HEK293 (cell line): ENCODE results near the gene COL13A1.

Experiments
- CTCF ChIA-PET: fragments of 350-600 bp; formaldehyde crosslinking; extraction: SDS; loops from one replicate; lab custom pipeline; 2021; ENCODE audit warnings: antibody characterized with exemption; lab: Yijun Ruan, JAX
- POLR2A ChIA-PET: fragments of 300-600 bp; formaldehyde crosslinking; extraction: SDS; loops from one replicate; lab custom pipeline; 2020; ENCODE audit warnings: antibody characterized with exemption, inconsistent platforms; lab: Yijun Ruan, JAX
- H3K27ac ChIP-seq: fragments of 200-500 bp; sonication (Bioruptor generic); 2 replicates; pipeline ENCODE4 v1.5.1; 2014; ENCODE audit warnings: low read depth, low read length, control low read depth, inconsistent platforms; ENCODE audit errors: extremely low read depth
- H3K36me3 ChIP-seq, 2 experiments: fragments of 200-500 bp in 1 of 2; sonication (Bioruptor generic) in 1 of 2; 1 replicate in 1 of 2; 2 replicates in 1 of 2; pipeline ENCODE4 v1.5.1; 2014 to 2017; ENCODE audit warnings: inconsistent platforms in 2 of 2, low read length in 2 of 2; ENCODE audit not compliant: control insufficient read depth in 2 of 2, insufficient read depth in 1 of 2
- H3K4me1 ChIP-seq: fragments of 200-500 bp; sonication (Bioruptor generic); 2 replicates; pipeline ENCODE4 v1.5.1; 2014; ENCODE audit warnings: mild to moderate bottlenecking, low read length, inconsistent platforms; ENCODE audit not compliant: control insufficient read depth, insufficient read depth
- H3K4me3 ChIP-seq: 2 replicates; pipeline ENCODE4 v1.5.1; 2011; ENCODE audit warnings: low read depth, mild to moderate bottlenecking, control low read depth, low read length, moderate library complexity
- H3K9me3 ChIP-seq: fragments of 200-500 bp; sonication (Bioruptor generic); 2 replicates; pipeline ENCODE4 v1.5.1; 2014; ENCODE audit warnings: low read depth, low read length, inconsistent platforms; ENCODE audit not compliant: control insufficient read depth, insufficient read depth
- CTCF ChIP-seq: fragments of 450-650 bp; formaldehyde crosslinking; IDR thresholded peaks from 2 replicates; pipeline ENCODE4 v1.5.1; 2016; ENCODE audit warnings: missing biosample characterization, missing genetic modification characterization
- EGR2 ChIP-seq: fragments of 450-650 bp; formaldehyde crosslinking; IDR thresholded peaks from 2 replicates; pipeline ENCODE4 v1.5.1; 2016; ENCODE audit warnings: low read depth, missing biosample characterization, missing genetic modification characterization
- FEZF1 ChIP-seq: fragments of 450-650 bp; formaldehyde crosslinking; IDR thresholded peaks from 2 replicates; pipeline ENCODE4 v1.5.1; 2016; ENCODE audit warnings: missing biosample characterization, missing genetic modification characterization
- GFI1B ChIP-seq: fragments of 450-650 bp; formaldehyde crosslinking; IDR thresholded peaks from 2 replicates; pipeline ENCODE4 v1.5.1; 2016; ENCODE audit warnings: missing biosample characterization, missing genetic modification characterization
- GLIS1 ChIP-seq: fragments of 450-650 bp; formaldehyde crosslinking; IDR thresholded peaks from 2 replicates; pipeline ENCODE4 v1.5.1; 2016; ENCODE audit warnings: missing biosample characterization, missing genetic modification characterization
- OSR2 ChIP-seq: fragments of 450-650 bp; formaldehyde crosslinking; IDR thresholded peaks from 2 replicates; pipeline ENCODE4 v1.5.1; 2016; ENCODE audit warnings: missing biosample characterization, missing genetic modification characterization
- PRDM4 ChIP-seq: fragments of 450-650 bp; formaldehyde crosslinking; IDR thresholded peaks from 2 replicates; pipeline ENCODE4 v1.5.1; 2017; ENCODE audit warnings: missing biosample characterization, missing genetic modification characterization
- PRDM6 ChIP-seq: fragments of 450-650 bp; formaldehyde crosslinking; IDR thresholded peaks from 2 replicates; pipeline ENCODE4 v1.5.1; 2017; ENCODE audit warnings: missing biosample characterization, missing genetic modification characterization
- TCF7L2 ChIP-seq: IDR thresholded peaks from 2 replicates; pipeline ENCODE4 v1.6.1; 2011; ENCODE audit warnings: low read depth, mild to moderate bottlenecking, inconsistent platforms, low read length, moderate library complexity, borderline replicate concordance
- ZBTB10 ChIP-seq: fragments of 450-650 bp; formaldehyde crosslinking; IDR thresholded peaks from 2 replicates; pipeline ENCODE4 v1.5.1; 2016; ENCODE audit warnings: missing biosample characterization, missing genetic modification characterization
- ZBTB17 ChIP-seq: fragments of 450-650 bp; formaldehyde crosslinking; IDR thresholded peaks from 2 replicates; pipeline ENCODE4 v1.5.1; 2016; ENCODE audit warnings: missing biosample characterization, missing genetic modification characterization
- ZIC2 ChIP-seq: fragments of 450-650 bp; formaldehyde crosslinking; IDR thresholded peaks from 2 replicates; pipeline ENCODE4 v1.5.1; 2016; ENCODE audit warnings: missing biosample characterization, missing genetic modification characterization
- ZNF112 ChIP-seq: fragments of 450-650 bp; formaldehyde crosslinking; IDR thresholded peaks from 2 replicates; pipeline ENCODE4 v1.5.0; 2017; ENCODE audit warnings: missing biosample characterization, missing genetic modification characterization
- ZNF121 ChIP-seq: fragments of 450-650 bp; formaldehyde crosslinking; IDR thresholded peaks from 2 replicates; pipeline ENCODE4 v1.5.1; 2016; ENCODE audit warnings: missing biosample characterization, missing genetic modification characterization
- ZNF2 ChIP-seq: fragments of 450-650 bp; formaldehyde crosslinking; IDR thresholded peaks from 2 replicates; pipeline ENCODE4 v1.5.1; 2016; ENCODE audit warnings: missing biosample characterization, missing genetic modification characterization
- ZNF223 ChIP-seq: fragments of 450-650 bp; formaldehyde crosslinking; IDR thresholded peaks from 2 replicates; pipeline ENCODE4 v1.5.1; 2016; ENCODE audit warnings: missing biosample characterization, missing genetic modification characterization
- ZNF394 ChIP-seq: fragments of 450-650 bp; formaldehyde crosslinking; IDR thresholded peaks from 2 replicates; pipeline ENCODE4 v1.5.1; 2016; ENCODE audit warnings: missing biosample characterization, missing genetic modification characterization, mild to moderate bottlenecking, moderate library complexity, borderline replicate concordance
- ZNF398 ChIP-seq: fragments of 450-650 bp; formaldehyde crosslinking; IDR thresholded peaks from 2 replicates; pipeline ENCODE4 v1.5.1; 2017; ENCODE audit warnings: missing biosample characterization, missing genetic modification characterization
- ZNF449 ChIP-seq: fragments of 450-650 bp; formaldehyde crosslinking; IDR thresholded peaks from 2 replicates; pipeline ENCODE4 v1.5.1; 2017; ENCODE audit warnings: missing biosample characterization, mild to moderate bottlenecking, missing genetic modification characterization, moderate library complexity
- ZNF555 ChIP-seq: fragments of 450-650 bp; formaldehyde crosslinking; conservative IDR thresholded peaks from 2 replicates; pipeline ENCODE4 v1.5.1; 2017; ENCODE audit warnings: missing biosample characterization, mild to moderate bottlenecking, missing genetic modification characterization, inconsistent platforms
- ZNF658 ChIP-seq: fragments of 450-650 bp; formaldehyde crosslinking; IDR thresholded peaks from 2 replicates; pipeline ENCODE4; 2016; ENCODE audit warnings: missing biosample characterization, missing genetic modification characterization
- ZNF692 ChIP-seq: fragments of 450-650 bp; formaldehyde crosslinking; IDR thresholded peaks from 2 replicates; pipeline ENCODE4 v1.5.1; 2016; ENCODE audit warnings: missing biosample characterization, missing genetic modification characterization
- ZNF76 ChIP-seq: fragments of 450-650 bp; formaldehyde crosslinking; IDR thresholded peaks from 2 replicates; pipeline ENCODE4; 2016; ENCODE audit warnings: low read depth, missing biosample characterization, missing genetic modification characterization, borderline replicate concordance
- ZNF777 ChIP-seq: fragments of 450-650 bp; formaldehyde crosslinking; IDR thresholded peaks from 2 replicates; pipeline ENCODE4 v1.5.1; 2017; ENCODE audit warnings: missing biosample characterization, missing genetic modification characterization, borderline replicate concordance

Gene COL13A1

GRCh38 chr10:69801094-69801433 lies 642 bp upstream of the COL13A1 start:
- Histone ChIP-seq H3K9me3 (no peaks in the 10 kb centered on the region), H3K36me3 (no peaks in the 10 kb centered on the region), H3K27ac (peak overlapping the region; percentile 18; the same call in 1 of the 2 replicates), H3K4me3 (peak overlapping the region; percentile 45), H3K4me1 (peaks cover 2% of the 10 kb centered on the region; the same call in 1 of the 2 replicates)
- CTCF ChIA-PET, result interaction anchor here (0.6 to 3.5 kb wide), 25 partner anchors 8 to 891 kb away, joined by 3 to 74 read pairs (median 4); no protein-coding TSS in a partner anchor
- POLR2A ChIA-PET, result interaction anchor here (0.6 kb wide), 1 partner anchor 949 kb away, joined by 6 read pairs; no protein-coding TSS in a partner anchor
- TF ChIP-seq PRDM4 (tag by site-specific recombination) (no peak), ZNF555 (tag by site-specific recombination) (no peak), ZIC2 (tag by site-specific recombination) (no peak), ZNF112 (tag by site-specific recombination) (no peak), ZNF76 (peak; percentile 8; the same call in 1 of the 2 replicates), ZNF658 (tag by site-specific recombination) (no peak), OSR2 (tag by site-specific recombination) (no peak), ZNF121 (tag by site-specific recombination) (no peak), GFI1B (tag by site-specific recombination) (no peak), ZBTB17 (tag by site-specific recombination) (peak; percentile 54; the same call in 1 of the 2 replicates), GLIS1 (peak; percentile 38), ZNF2 (tag by site-specific recombination) (no peak), CTCF (tag by site-specific recombination) (peak; percentile 88), ZNF398 (tag by site-specific recombination) (no peak), PRDM6 (tag by site-specific recombination) (no peak), ZNF449 (tag by site-specific recombination) (peak; percentile 93), TCF7L2 (no peak), FEZF1 (no peak), ZBTB10 (tag by site-specific recombination) (0 out of 2 replicates have a peak, but pooled peaks have one; percentile 19), EGR2 (no peak), ZNF777 (tag by site-specific recombination) (0 out of 2 replicates have a peak, but pooled peaks have one; percentile 33), ZNF394 (tag by site-specific recombination) (peak; percentile 33; the same call in 1 of the 2 replicates), ZNF692 (no peak), ZNF223 (tag by site-specific recombination) (no peak)
